ENCODE data around the gene NCAPG2. TPM values are rescaled to one million over a fixed set of nuclear protein-coding genes. Genes with fewer than 3 reads are reported as not detected.

The NCAPG2 gene
- total RNA-seq, 8 experiments from 2014 or later = 1.0 to 31.6 (median 4.2) TPM

- in situ Hi-C loops (cut with MboI; ENCODE audit: low pct_unique_long_range_greater_than_20kb in 2 of 9, low sequenced_read_pairs in 9 of 9, unreplicated experiment in 9 of 9) = no loop called here
- Histone ChIP-seq H3K27ac (no peak overlapping the region), H3K4me1 (replicated peaks in 1 of 2) (no peaks in the 10 kb centered on the region), H3K4me3 (no peak overlapping the region)
- ATAC-seq (replicated peaks in 6 of 8) = no peak
- WGBS, 10 experiments = 93 to 100% (median 97%) methylated on average over 2 to 5 of the region's 5 CpGs
Observed at GRCh38 chr7:158620418-158620817, 84.2 kb downstream of the NCAPG2 start.

DNA sequence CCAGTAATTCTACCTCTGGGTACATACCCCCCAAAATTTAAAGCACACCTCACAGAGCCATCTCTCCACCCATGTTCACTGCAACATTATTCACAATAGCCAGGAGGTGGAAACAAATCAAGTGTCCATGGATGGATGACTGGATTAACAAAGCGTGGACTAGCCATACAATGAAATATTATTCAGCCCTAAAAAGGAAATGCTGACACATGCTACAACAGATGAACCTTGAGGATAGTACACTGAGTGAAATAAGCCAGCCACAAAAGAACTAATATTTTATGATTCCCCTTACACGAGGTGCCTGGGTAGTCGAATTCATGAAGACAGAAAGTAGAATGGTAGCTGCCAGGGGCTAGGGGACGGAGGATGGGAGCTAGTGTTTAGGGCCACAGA, 85.9 kb downstream of the NCAPG2 start:
- no peak overlapping the region for H3K27ac ChIP-seq
- ATAC-seq (replicated peaks in 6 of 8) = no peak
- H3K4me3 ChIP-seq = no peak overlapping the region
- H3K4me1 ChIP-seq (replicated peaks in 1 of 2) = no peaks in the 10 kb centered on the region
- WGBS, 10 experiments = 90 to 100% (median 97%) methylated on average over 1 to 4 of the region's 4 CpGs; no CpG with 5 or more reads in 2 of the 10 experiments
- in situ Hi-C loops (cut with MboI; ENCODE audit: low pct_unique_long_range_greater_than_20kb in 2 of 9, low sequenced_read_pairs in 9 of 9, unreplicated experiment in 9 of 9) = no loop called here

DNA sequence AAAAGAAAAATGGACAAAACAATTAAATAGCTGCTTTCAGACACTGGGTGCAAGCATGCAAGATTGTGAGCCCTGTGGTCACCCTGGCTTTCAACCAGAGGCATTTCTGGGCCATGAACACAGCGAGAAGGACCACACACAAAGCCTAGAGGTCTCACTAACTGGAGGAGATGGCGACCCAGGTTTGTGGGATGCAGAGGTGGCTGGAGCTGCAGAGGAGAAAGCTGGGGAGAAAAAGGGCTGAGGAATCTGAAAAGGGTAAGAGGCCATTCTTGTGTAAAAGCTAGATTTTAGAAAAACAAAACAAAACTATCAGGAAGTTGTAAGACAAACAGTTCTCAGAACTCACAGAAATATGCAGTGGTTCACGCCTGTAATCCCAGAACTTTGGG, 86.9 kb downstream of the NCAPG2 start:
- ATAC-seq (replicated peaks in 6 of 8) = no peak
- H3K4me1 ChIP-seq (replicated peaks in 1 of 2) = no peaks in the 10 kb centered on the region
- 33 to 100% (median 95%) methylated on average over 1 to 3 of the region's 3 CpGs; no CpG with 5 or more reads in 3 of the 10 experiments for WGBS, 10 experiments
- H3K27ac ChIP-seq = no peak overlapping the region
- in situ Hi-C loops (cut with MboI; ENCODE audit: low pct_unique_long_range_greater_than_20kb in 2 of 9, low sequenced_read_pairs in 9 of 9, unreplicated experiment in 9 of 9) = no loop called here
- H3K4me3 ChIP-seq = no peak overlapping the region

- WGBS, 10 experiments = 67 to 100% (median 100%) methylated on average over 1 to 2 of the region's 2 CpGs; no CpG with 5 or more reads in 2 of the 10 experiments
- no peak overlapping the region for H3K4me3 ChIP-seq
- H3K27ac ChIP-seq = no peak overlapping the region
- in situ Hi-C loops (cut with MboI; ENCODE audit: low pct_unique_long_range_greater_than_20kb in 2 of 9, low sequenced_read_pairs in 9 of 9, unreplicated experiment in 9 of 9) = no loop called here
- H3K4me1 ChIP-seq (replicated peaks in 1 of 2) = no peaks in the 10 kb centered on the region
- ATAC-seq (replicated peaks in 6 of 8) = no peak
Observed at GRCh38 chr7:158616050-158616449, 88.6 kb downstream of the NCAPG2 start.

DNA sequence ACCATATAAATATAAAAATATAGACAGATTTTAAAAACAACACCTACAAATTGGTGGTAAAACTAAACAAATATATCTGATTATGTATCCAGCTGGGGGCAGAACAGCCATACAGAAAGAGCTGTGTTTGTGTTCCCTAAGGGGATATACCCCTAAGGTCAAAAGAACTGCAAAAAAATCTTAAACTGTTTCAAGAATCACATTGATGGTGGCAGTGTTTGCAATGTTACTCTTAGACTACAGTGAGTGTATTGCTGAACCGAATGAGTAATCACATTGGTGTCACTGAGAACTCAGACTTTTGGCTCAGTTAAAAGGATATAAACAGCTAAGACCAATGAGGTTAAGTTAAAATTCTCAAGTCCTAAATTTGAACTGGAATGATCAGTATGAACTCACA, 89.9 kb downstream of the NCAPG2 start:
- no peak overlapping the region for H3K4me3 ChIP-seq
- WGBS, 10 experiments = 17 to 100% (median 94%) methylated on average over 1 of the region's 1 CpG; no CpG with 5 or more reads in 4 of the 10 experiments
- in situ Hi-C loops (cut with MboI; ENCODE audit: low pct_unique_long_range_greater_than_20kb in 2 of 9, low sequenced_read_pairs in 9 of 9, unreplicated experiment in 9 of 9) = no loop called here
- no peak overlapping the region for H3K27ac ChIP-seq
- H3K4me1 ChIP-seq (replicated peaks in 1 of 2) = no peaks in the 10 kb centered on the region
- ATAC-seq (replicated peaks in 6 of 8) = no peak

GRCh38 chr7:158613481-158613880, 91.1 kb downstream of the NCAPG2 start:
- in situ Hi-C loops (cut with MboI; ENCODE audit: low pct_unique_long_range_greater_than_20kb in 2 of 9, low sequenced_read_pairs in 9 of 9, unreplicated experiment in 9 of 9) = no loop called here
- H3K27ac ChIP-seq = no peak overlapping the region
- ATAC-seq (replicated peaks in 6 of 8) = peak in 3 of 8 experiments; percentile 62 to 97 (median 97)
- no peaks in the 10 kb centered on the region for H3K4me1 ChIP-seq (replicated peaks in 1 of 2)
- H3K4me3 ChIP-seq = no peak overlapping the region
- WGBS, 10 experiments = 72 to 100% (median 100%) methylated on average over 1 to 2 of the region's 2 CpGs

- no peak for ATAC-seq (replicated peaks in 6 of 8)
- 82 to 100% (median 92%) methylated on average over 2 to 3 of the region's 4 CpGs; no CpG with 5 or more reads in 5 of the 10 experiments for WGBS, 10 experiments
- no peak overlapping the region for H3K4me3 ChIP-seq
- no peak overlapping the region for H3K27ac ChIP-seq
- in situ Hi-C loops (cut with MboI; ENCODE audit: low pct_unique_long_range_greater_than_20kb in 2 of 9, low sequenced_read_pairs in 9 of 9, unreplicated experiment in 9 of 9) = no loop called here
- no peaks in the 10 kb centered on the region for H3K4me1 ChIP-seq (replicated peaks in 1 of 2)
Observed at GRCh38 chr7:158612546-158612945, 92.1 kb downstream of the NCAPG2 start.

GRCh38 chr7:158611541-158611940, 93.1 kb downstream of the NCAPG2 start:
- Histone ChIP-seq H3K4me1 (replicated peaks in 1 of 2) (no peaks in the 10 kb centered on the region), H3K27ac (no peak overlapping the region), H3K4me3 (no peak overlapping the region)
- WGBS, 10 experiments = 61 to 100% (median 83%) methylated on average over 1 to 4 of the region's 8 CpGs; no CpG with 5 or more reads in 1 of the 10 experiments
- ATAC-seq (replicated peaks in 6 of 8) = no peak
- in situ Hi-C loops (cut with MboI; ENCODE audit: low pct_unique_long_range_greater_than_20kb in 2 of 9, low sequenced_read_pairs in 9 of 9, unreplicated experiment in 9 of 9) = no loop called here

GRCh38 chr7:158609313-158609974, 95.2 kb downstream of the NCAPG2 start:
- ATAC-seq (replicated peaks in 6 of 8) = no peak
- WGBS, 10 experiments = no CpG with 5 or more reads among the region's 7 CpGs
- Histone ChIP-seq H3K27ac (no peak overlapping the region), H3K4me3 (no peak overlapping the region), H3K4me1 (replicated peaks in 1 of 2) (no peaks in the 10 kb centered on the region)
- in situ Hi-C loops (cut with MboI; ENCODE audit: low pct_unique_long_range_greater_than_20kb in 2 of 9, low sequenced_read_pairs in 9 of 9, unreplicated experiment in 9 of 9) = no loop called here

GRCh38 chr7:158607563-158607962, 97.0 kb downstream of the NCAPG2 start:
- Histone ChIP-seq H3K4me1 (replicated peaks in 1 of 2) (no peaks in the 10 kb centered on the region), H3K27ac (no peak overlapping the region), H3K4me3 (no peak overlapping the region)
- WGBS, 10 experiments = 79 to 100% (median 92%) methylated on average over 1 to 5 of the region's 6 CpGs; no CpG with 5 or more reads in 3 of the 10 experiments
- no peak for ATAC-seq (replicated peaks in 6 of 8)
- in situ Hi-C loops (cut with MboI; ENCODE audit: low pct_unique_long_range_greater_than_20kb in 2 of 9, low sequenced_read_pairs in 9 of 9, unreplicated experiment in 9 of 9) = no loop called here

DNA sequence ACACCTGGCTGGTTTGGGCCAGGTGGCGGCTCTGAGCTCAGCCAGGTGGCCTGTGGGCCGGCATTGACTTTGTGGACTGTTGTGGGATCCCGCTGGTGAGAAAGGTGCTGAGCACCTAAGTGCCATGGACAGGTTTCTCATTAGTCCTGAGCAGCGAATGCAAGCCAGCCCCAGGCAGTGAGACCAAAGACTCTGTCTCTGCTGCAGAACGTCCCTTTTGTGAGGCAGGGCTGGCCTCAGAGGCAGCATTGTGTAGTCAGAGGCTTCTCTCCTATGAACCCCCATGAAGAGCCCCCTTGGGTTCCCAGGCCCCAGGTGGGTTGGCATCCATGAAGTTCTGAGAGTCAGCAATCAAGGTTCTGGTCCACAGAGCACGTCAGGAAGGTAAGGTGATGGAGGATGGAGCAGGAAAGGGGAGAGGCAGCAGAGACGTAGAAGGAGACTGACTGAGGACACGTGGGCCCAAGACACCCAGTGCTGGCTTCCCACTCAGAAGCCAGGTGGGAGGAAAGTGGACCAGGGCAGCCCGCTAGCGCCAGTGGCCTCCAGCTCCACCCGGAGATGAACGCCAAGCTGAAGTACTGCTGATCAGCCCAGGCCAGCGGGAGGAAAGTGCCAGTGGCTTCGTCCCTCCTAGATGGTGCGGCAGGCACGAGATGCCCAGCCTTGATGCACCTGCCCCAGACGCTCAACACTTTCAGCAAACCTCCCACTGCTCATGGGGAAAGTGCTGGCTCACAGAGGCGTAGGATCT, 97.8 kb downstream of the NCAPG2 start:
- WGBS, 10 experiments = 80 to 100% (median 93%) methylated on average over 1 to 11 of the region's 18 CpGs; no CpG with 5 or more reads in 2 of the 10 experiments
- in situ Hi-C loops (cut with MboI; ENCODE audit: low pct_unique_long_range_greater_than_20kb in 2 of 9, low sequenced_read_pairs in 9 of 9, unreplicated experiment in 9 of 9) = no loop called here
- H3K4me1 ChIP-seq (replicated peaks in 1 of 2) = no peaks in the 10 kb centered on the region
- ATAC-seq (replicated peaks in 6 of 8) = no peak
- no peak overlapping the region for H3K27ac ChIP-seq
- H3K4me3 ChIP-seq = no peak overlapping the region

GRCh38 chr7:158606129-158606528, 98.5 kb downstream of the NCAPG2 start:
- Histone ChIP-seq H3K27ac (no peak overlapping the region), H3K4me3 (no peak overlapping the region), H3K4me1 (replicated peaks in 1 of 2) (no peaks in the 10 kb centered on the region)
- ATAC-seq (replicated peaks in 6 of 8) = no peak
- 37 to 100% (median 77%) methylated on average over 1 to 3 of the region's 4 CpGs; no CpG with 5 or more reads in 1 of the 10 experiments for WGBS, 10 experiments
- in situ Hi-C loops (cut with MboI; ENCODE audit: low pct_unique_long_range_greater_than_20kb in 2 of 9, low sequenced_read_pairs in 9 of 9, unreplicated experiment in 9 of 9) = no loop called here

GRCh38 chr7:158603773-158604755, 100.5 kb downstream of the NCAPG2 start:
- in situ Hi-C loops (cut with MboI; ENCODE audit: low pct_unique_long_range_greater_than_20kb in 2 of 9, low sequenced_read_pairs in 9 of 9, unreplicated experiment in 9 of 9) = no loop called here
- WGBS, 10 experiments = 79 to 100% (median 98%) methylated on average over 1 to 4 of the region's 23 CpGs; no CpG with 5 or more reads in 6 of the 10 experiments
- H3K4me1 ChIP-seq (replicated peaks in 1 of 2) = no peaks in the 10 kb centered on the region
- H3K27ac ChIP-seq = no peak overlapping the region
- H3K4me3 ChIP-seq = no peak overlapping the region
- ATAC-seq (replicated peaks in 6 of 8) = no peak
